Choroid plexus epithelial cell (primary cell): ENCODE results near the gene TDRD9.

Experiments
- DNase-seq: peaks from one replicate; pipeline ENCODE4 v3.0.0-alpha.2; 2010; ENCODE audit warnings: low read depth
- H3K4me3 ChIP-seq: 2 replicates; pipeline ENCODE4 v1.5.1; 2011; ENCODE audit warnings: low read depth, mild to moderate bottlenecking, control low read depth, low read length, moderate library complexity
- TF ChIP-seq, protein P1 (sequence below): conservative IDR thresholded peaks from 2 replicates; pipeline ENCODE4 v1.5.1; 2011; ENCODE audit warnings: low read depth, mild to moderate bottlenecking, control low read depth, inconsistent platforms, low read length, moderate library complexity

TDRD9 gene

DNA sequence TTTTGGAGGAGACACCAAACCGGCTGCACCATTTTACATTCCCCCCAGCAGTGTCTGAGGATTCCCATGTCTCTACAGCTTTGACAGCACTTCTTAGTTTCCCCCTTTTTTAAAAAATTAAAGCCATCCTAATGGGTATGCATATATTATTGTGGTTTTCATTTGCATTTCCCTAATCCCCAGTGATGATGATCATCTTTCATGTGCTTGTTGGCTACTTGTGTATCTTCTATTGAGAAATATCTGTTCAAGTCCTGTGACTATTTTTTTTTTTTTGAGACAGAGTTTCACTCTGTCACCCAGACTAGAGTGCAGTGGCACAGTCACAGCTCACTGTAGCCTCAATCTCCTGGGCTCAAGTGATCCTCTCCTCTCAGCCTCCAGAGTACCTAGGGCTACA lies 134.0 kb downstream of the TDRD9 start:
- no peak overlapping the region for H3K4me3 ChIP-seq
- DNase-seq: no peak
- TF ChIP-seq, protein P1, sequence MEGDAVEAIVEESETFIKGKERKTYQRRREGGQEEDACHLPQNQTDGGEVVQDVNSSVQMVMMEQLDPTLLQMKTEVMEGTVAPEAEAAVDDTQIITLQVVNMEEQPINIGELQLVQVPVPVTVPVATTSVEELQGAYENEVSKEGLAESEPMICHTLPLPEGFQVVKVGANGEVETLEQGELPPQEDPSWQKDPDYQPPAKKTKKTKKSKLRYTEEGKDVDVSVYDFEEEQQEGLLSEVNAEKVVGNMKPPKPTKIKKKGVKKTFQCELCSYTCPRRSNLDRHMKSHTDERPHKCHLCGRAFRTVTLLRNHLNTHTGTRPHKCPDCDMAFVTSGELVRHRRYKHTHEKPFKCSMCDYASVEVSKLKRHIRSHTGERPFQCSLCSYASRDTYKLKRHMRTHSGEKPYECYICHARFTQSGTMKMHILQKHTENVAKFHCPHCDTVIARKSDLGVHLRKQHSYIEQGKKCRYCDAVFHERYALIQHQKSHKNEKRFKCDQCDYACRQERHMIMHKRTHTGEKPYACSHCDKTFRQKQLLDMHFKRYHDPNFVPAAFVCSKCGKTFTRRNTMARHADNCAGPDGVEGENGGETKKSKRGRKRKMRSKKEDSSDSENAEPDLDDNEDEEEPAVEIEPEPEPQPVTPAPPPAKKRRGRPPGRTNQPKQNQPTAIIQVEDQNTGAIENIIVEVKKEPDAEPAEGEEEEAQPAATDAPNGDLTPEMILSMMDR: no peak

DNA sequence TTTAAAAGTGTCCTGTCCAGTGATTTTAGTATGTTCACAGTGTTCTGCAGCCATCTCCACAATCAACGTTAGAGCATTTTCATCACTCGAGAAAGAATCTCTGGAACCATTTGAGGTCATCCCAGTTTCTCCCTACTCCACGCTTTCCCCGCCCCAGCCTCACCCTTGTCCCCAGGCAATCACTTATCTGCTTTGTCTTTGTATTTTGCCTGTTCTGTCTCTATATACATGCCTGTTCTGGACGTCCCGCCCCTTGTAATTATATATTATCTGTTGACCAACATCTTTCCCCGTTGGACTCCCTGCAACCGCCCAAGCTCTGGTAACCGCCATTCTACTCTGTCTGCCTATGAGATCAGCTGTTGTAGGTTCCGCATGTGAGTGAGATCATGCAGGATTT lies 135.7 kb downstream of the TDRD9 start:
- no peak overlapping the region for H3K4me3 ChIP-seq
- DNase-seq: no peak
- TF ChIP-seq, protein P1: no peak

- no peak overlapping the region for H3K4me3 ChIP-seq
- TF ChIP-seq, protein P1: no peak
Measured at GRCh38 chr14:104066279-104066678, 138.0 kb downstream of the TDRD9 start.

GRCh38 chr14:104066719-104067295 lies 138.6 kb downstream of the TDRD9 start:
- TF ChIP-seq, protein P1: no peak
- DNase-seq: no peak
- H3K4me3 ChIP-seq: no peak overlapping the region

More at GRCh38 chr14:104066279-104066678, 138.0 kb downstream of the TDRD9 start:
- DNase-seq: no peak

- TF ChIP-seq, protein P1: no peak
- no peak for DNase-seq
- H3K4me3 ChIP-seq: no peak overlapping the region
Measured at GRCh38 chr14:104069541-104069940, 141.3 kb downstream of the TDRD9 start.

DNA sequence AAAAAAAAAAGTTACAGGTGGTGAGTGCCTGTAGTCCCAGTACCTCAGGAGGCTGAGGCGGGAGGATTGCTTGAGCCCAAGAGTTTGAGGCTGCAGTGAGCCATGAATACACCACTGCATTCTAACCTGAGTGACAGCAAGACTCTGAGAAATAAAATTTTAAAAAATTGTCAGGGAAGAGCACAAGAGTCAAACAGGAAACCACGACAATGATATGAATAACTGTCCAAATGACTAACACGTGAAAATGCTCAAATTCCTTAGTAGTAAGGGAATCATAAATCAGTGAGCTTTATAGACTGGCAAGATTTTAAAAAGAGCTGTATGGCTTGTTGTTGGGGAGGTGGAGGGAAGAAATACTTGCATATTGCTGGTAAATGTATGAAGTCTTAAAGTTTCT lies 144.3 kb downstream of the TDRD9 start:
- no peak for DNase-seq
- TF ChIP-seq, protein P1: no peak

GRCh38 chr14:104073764-104074163 lies 145.5 kb downstream of the TDRD9 start:
- H3K4me3 ChIP-seq: no peak overlapping the region
- TF ChIP-seq, protein P1: no peak
- DNase-seq: no peak

More for the DNA sequence above, 144.3 kb downstream of the TDRD9 start:
- no peak overlapping the region for H3K4me3 ChIP-seq
